HepG2 (cell line): ENCODE data around the gene ADGRV1. TPM values are rescaled to one million over a fixed set of nuclear protein-coding genes. Genes with fewer than 3 reads are reported as not detected.

Source experiments
- ATAC-seq: fragments of 200-7000 bp; cut with Tn5 transposase; 3 replicates; pipeline ENCODE4 v1.9.1; 2020; ENCODE audit warnings: mild to moderate bottlenecking, moderate library complexity
- BruUV-seq: library from RNA; stranded (reverse); fragments of 400-500 nt; replicated peaks from 2 replicates; lab custom pipeline; 2021; lab: Mats Ljungman, UMichigan
- CTCF ChIA-PET: fragments of 300-600 bp; formaldehyde crosslinking; extraction: SDS; loops from one replicate; lab custom pipeline; 2021; ENCODE audit warnings: low total read pairs, inconsistent platforms, low intra/inter-chr PET ratio; lab: Yijun Ruan, JAX
- POLR2A ChIA-PET: fragments of 350-600 bp; sonication (Branson Sonifier 250); formaldehyde crosslinking; loops from one replicate; lab custom pipeline; 2020; ENCODE audit warnings: antibody characterized with exemption, inconsistent platforms; lab: Yijun Ruan, JAX
- DNase-seq: peaks from one replicate; pipeline ENCODE4 v3.0.0-alpha.2; 2015; ENCODE audit warnings: low spot score
- FAIRE-seq: peaks from 3 replicates; lab custom pipeline; 2011; peaks lifted over from hg19 to GRCh38; lab: Jason Lieb, UNC
- H2AFZ ChIP-seq: one replicate; pipeline ENCODE4 v1.6.1; 2011; ENCODE audit warnings: low read length, inconsistent platforms
- H3K27ac ChIP-seq: fragments of 300-600 bp; 3 replicates; pipeline ENCODE4 v1.8.0; 2011; ENCODE audit warnings: mixed run types, mild to moderate bottlenecking, mixed read lengths, low read length, inconsistent platforms; ENCODE audit not compliant: insufficient read depth; ENCODE audit errors: extremely low read length
- H3K27me3 ChIP-seq, 2 experiments: fragments of 200-600 bp in 1 of 2; 2 replicates in 1 of 2; 3 replicates in 1 of 2; pipeline versions ENCODE4 v1.6.0 to v1.8.0; 2011; ENCODE audit warnings: low read length in 2 of 2, mild to moderate bottlenecking in 2 of 2, moderate library complexity in 2 of 2, inconsistent platforms in 1 of 2; ENCODE audit not compliant: insufficient read depth in 2 of 2, control insufficient read depth in 1 of 2
- H3K36me3 ChIP-seq, 2 experiments: fragments of 200-600 bp in 1 of 2; replicated peaks in 1 of 2; 2 replicates in 1 of 2; 3 replicates in 1 of 2; pipeline versions ENCODE4 v1.5.1 to v1.8.0; 2011; ENCODE audit warnings: low read length in 2 of 2, inconsistent platforms in 1 of 2; ENCODE audit not compliant: insufficient read depth in 2 of 2, control insufficient read depth in 1 of 2
- H3K4me1 ChIP-seq: 2 replicates; pipeline ENCODE4 v1.5.1; 2012; ENCODE audit warnings: low read length, inconsistent platforms; ENCODE audit not compliant: insufficient read depth
- H3K4me2 ChIP-seq: 2 replicates; pipeline ENCODE4 v1.6.0; 2011; ENCODE audit warnings: low read depth, low read length, inconsistent platforms
- H3K4me3 ChIP-seq, 3 experiments: fragments of 200-600 bp in 1 of 3; sonication (generic), shearing (Covaris generic) in 1 of 3; replicated peaks in 1 of 3; 2 replicates each; pipeline ENCODE4 v1.5.1; 2011 to 2016; ENCODE audit warnings: low read length in 3 of 3, inconsistent platforms in 2 of 3, low read depth in 2 of 3, mild to moderate bottlenecking in 2 of 3, control low read depth in 1 of 3, mixed read lengths in 1 of 3; ENCODE audit not compliant: insufficient read depth in 1 of 3
- H3K79me2 ChIP-seq: one replicate; pipeline ENCODE4 v1.6.1; 2011; ENCODE audit warnings: low read length, inconsistent platforms; ENCODE audit not compliant: insufficient read depth
- H3K9ac ChIP-seq: 2 replicates; pipeline ENCODE4 v1.6.0; 2011; ENCODE audit warnings: mild to moderate bottlenecking, low read depth, low read length, inconsistent platforms; ENCODE audit not compliant: insufficient read depth
- H3K9me3 ChIP-seq: 2 replicates; pipeline ENCODE4 v1.5.1; 2012; ENCODE audit warnings: mild to moderate bottlenecking, low read length
- H4K20me1 ChIP-seq: 2 replicates; pipeline ENCODE4 v1.6.0; 2011; ENCODE audit warnings: inconsistent platforms, mild to moderate bottlenecking, low read length, moderate library complexity; ENCODE audit not compliant: insufficient read depth
- ARID3A ChIP-seq: IDR thresholded peaks from 2 replicates; pipeline ENCODE4 v1.6.1; 2012; ENCODE audit warnings: low read depth, low read length, improper control_type of control experiment
- ARID5B ChIP-seq: IDR thresholded peaks from 2 replicates; pipeline ENCODE4 v1.4.0; 2020; ENCODE audit warnings: mild to moderate bottlenecking, missing genetic modification reagents
- CENPT ChIP-seq: sonication (generic); formaldehyde crosslinking; IDR thresholded peaks from 2 replicates; pipeline ENCODE4 v1.8.0; 2022; ENCODE audit warnings: low read depth, mild to moderate bottlenecking, moderate library complexity, missing genetic modification reagents
- FIP1L1 ChIP-seq: fragments of 200-400 bp; formaldehyde crosslinking; IDR thresholded peaks from 2 replicates; pipeline ENCODE4 v1.6.1; 2018; ENCODE audit warnings: low read depth, mild to moderate bottlenecking, low read length, moderate library complexity, borderline replicate concordance; ENCODE audit not compliant: insufficient read depth
- HHEX ChIP-seq: IDR thresholded peaks from 2 replicates; pipeline ENCODE4 v1.6.1; 2016; ENCODE audit warnings: control low read depth
- HNF4G ChIP-seq, 2 experiments: sonication (generic) in 1 of 2; formaldehyde crosslinking in 1 of 2; IDR thresholded peaks; 2 replicates each; pipeline versions ENCODE4 v1.4.0 to v1.6.1; 2011 to 2020; ENCODE audit warnings: borderline replicate concordance in 2 of 2, low read depth in 2 of 2, mild to moderate bottlenecking in 2 of 2, low read length in 1 of 2, missing genetic modification reagents in 1 of 2, moderate library complexity in 1 of 2
- MBD4 ChIP-seq: IDR thresholded peaks from 2 replicates; pipeline ENCODE4 v1.6.1; 2012; ENCODE audit warnings: low read length, inconsistent platforms, borderline replicate concordance
- POGZ ChIP-seq: sonication (generic); formaldehyde crosslinking; IDR thresholded peaks from 2 replicates; pipeline ENCODE4 v1.4.0; 2020; ENCODE audit warnings: mild to moderate bottlenecking, missing genetic modification reagents
- PPARG ChIP-seq: conservative IDR thresholded peaks from 2 replicates; pipeline ENCODE4 v1.6.1; 2016; ENCODE audit warnings: missing biosample characterization, missing genetic modification reagents
- RXRB ChIP-seq: IDR thresholded peaks from 2 replicates; pipeline ENCODE4 v1.6.1; 2016; ENCODE audit warnings: borderline replicate concordance, missing genetic modification reagents, missing compliant biosample characterization
- TBX2 ChIP-seq: sonication (generic); formaldehyde crosslinking; IDR thresholded peaks from 2 replicates; pipeline ENCODE4 v1.5.0; 2020; ENCODE audit warnings: missing genetic modification reagents, mild to moderate bottlenecking, borderline replicate concordance
- THAP11 ChIP-seq: IDR thresholded peaks from 2 replicates; pipeline ENCODE4 v1.6.1; 2016; ENCODE audit warnings: missing biosample characterization, missing genetic modification reagents
- ZBTB8A ChIP-seq: sonication (generic); formaldehyde crosslinking; IDR thresholded peaks from 2 replicates; pipeline ENCODE4 v1.4.0; 2020; ENCODE audit warnings: mild to moderate bottlenecking, low read depth, missing genetic modification reagents, borderline replicate concordance
- ZKSCAN1 ChIP-seq: fragments of 150-350 bp; IDR thresholded peaks from 2 replicates; pipeline ENCODE4 v1.6.1; 2014; ENCODE audit warnings: low read length
- ZNF644 ChIP-seq: IDR thresholded peaks from 2 replicates; pipeline ENCODE4 v1.6.1; 2016; ENCODE audit warnings: low read depth
- in situ Hi-C: cut with HindIII; loops from 2 replicates; pipeline ENCODE4 v1.10.0; 2017; ENCODE audit warnings: low pct_unique_long_range_greater_than_20kb; ENCODE audit not compliant: extremely low pct_ligation_motif_present
- intact Hi-C: fragments of 100-400 bp; cut with micrococcal nuclease; formaldehyde crosslinking; loops from one replicate; pipeline ENCODE4 v1.10.0; 2022; ENCODE audit not compliant: unreplicated experiment
- polyA plus RNA-seq, 8 experiments: library from polyadenylated mRNA; depleted of rRNA in 3 of 8; stranded (reverse) in 7 of 8; unstranded in 1 of 8; fragments of >200 nt; fragmentation: Illumina TruSeq in 4 of 8; extraction: Trizol in 4 of 8; gene quantifications; 2 replicates each; pipeline versions ENCODE4 v1.2.1 to v1.2.3, GENCODE V29; 2011 to 2016; ENCODE audit warnings: low read depth in 4 of 8, missing spikeins in 1 of 8, mixed read lengths in 1 of 8; ENCODE audit not compliant: insufficient read depth in 1 of 8
- total RNA-seq, 5 experiments: library from RNA; depleted of rRNA; stranded (reverse); fragments of >200 nt; fragmentation: Illumina TruSeq; extraction: Trizol; gene quantifications; 2 replicates each; pipeline ENCODE4 v1.2.3, GENCODE V29; 2016; ENCODE audit warnings: low read depth in 1 of 5
- TF ChIP-seq, protein P1 (sequence below): IDR thresholded peaks from 2 replicates; pipeline ENCODE4 v1.6.1; 2016; ENCODE audit warnings: low read depth
- TF ChIP-seq, protein P2 (sequence below): IDR thresholded peaks from 2 replicates; pipeline ENCODE4 v1.6.1; 2016

Gene ADGRV1
- total and polyA plus RNA-seq, 2 of the 13 experiments (the other 11 are each of a cell fraction or from before 2014, with no cell fraction given): 1.7 to 3.9 TPM

DNA sequence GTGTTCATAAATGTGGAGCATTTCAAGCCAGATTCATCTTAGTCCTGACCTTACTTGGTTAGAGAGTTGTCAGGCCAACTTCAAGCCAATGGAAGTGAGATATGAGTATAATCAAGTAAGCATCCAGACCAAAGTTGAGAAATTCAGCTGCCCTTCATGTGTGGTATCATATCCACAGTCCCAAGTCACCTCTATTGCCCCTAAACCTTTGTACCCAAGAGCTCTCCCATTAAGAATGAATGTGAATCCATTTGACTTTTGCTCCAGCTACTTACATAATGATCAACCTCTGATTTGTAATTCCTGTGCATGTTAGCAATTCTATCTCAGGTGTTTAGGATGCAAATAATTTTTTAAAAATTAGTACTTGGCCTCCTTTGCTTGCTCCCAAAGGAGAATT, 342.7 kb downstream of the ADGRV1 start:
- CTCF ChIA-PET: no interaction called here
- Histone ChIP-seq H2AFZ (no peak overlapping the region), H3K27me3 (no peaks in the 10 kb centered on the region), H3K4me2 (no peak overlapping the region), H3K79me2 (no peaks in the 10 kb centered on the region), H3K9ac (no peak overlapping the region), H3K36me3 (no peaks in the 10 kb centered on the region), H3K4me1 (peaks cover 56% of the 10 kb centered on the region), H4K20me1 (no peaks in the 10 kb centered on the region), H3K9me3 (no peaks in the 10 kb centered on the region), H3K27ac (peak overlapping the region; percentile 12), H3K4me3 (no peak overlapping the region)
- ATAC-seq (no peak), DNase-seq (peak; percentile 21), FAIRE-seq (no peak)
- intact Hi-C loops (no loop called here), in situ Hi-C loops (no loop called here)
- BruUV-seq: no TSS peak
- POLR2A ChIA-PET: no interaction called here
- TF ChIP-seq ARID5B (CRISPR knock-in tag) (peak; percentile 31; the same call in 1 of the 2 replicates), PPARG (CRISPR knock-in tag) (peak; percentile 83), HHEX (no peak), ZKSCAN1 (no peak), ARID3A (no peak), HNF4G (IDR thresholded peaks at IDR 0.05; ENCODE audit: borderline replicate concordance, low read depth, low read length) (peak; percentile 57; the same call in 1 of the 2 replicates), HNF4G (CRISPR knock-in tag; IDR thresholded peaks at IDR 0.05; ENCODE audit: borderline replicate concordance, low read depth) (no peak), CENPT (CRISPR knock-in tag) (no peak), ZNF644 (CRISPR knock-in tag) (0 out of 2 replicates have a peak, but pooled peaks have one; percentile 32), POGZ (CRISPR knock-in tag) (peak; percentile 34; the same call in 1 of the 2 replicates), ZBTB8A (no peak), TBX2 (no peak), THAP11 (no peak), FIP1L1 (no peak), MBD4 (no peak), RXRB (CRISPR knock-in tag) (peak; percentile 82)
- TF ChIP-seq, protein P1, sequence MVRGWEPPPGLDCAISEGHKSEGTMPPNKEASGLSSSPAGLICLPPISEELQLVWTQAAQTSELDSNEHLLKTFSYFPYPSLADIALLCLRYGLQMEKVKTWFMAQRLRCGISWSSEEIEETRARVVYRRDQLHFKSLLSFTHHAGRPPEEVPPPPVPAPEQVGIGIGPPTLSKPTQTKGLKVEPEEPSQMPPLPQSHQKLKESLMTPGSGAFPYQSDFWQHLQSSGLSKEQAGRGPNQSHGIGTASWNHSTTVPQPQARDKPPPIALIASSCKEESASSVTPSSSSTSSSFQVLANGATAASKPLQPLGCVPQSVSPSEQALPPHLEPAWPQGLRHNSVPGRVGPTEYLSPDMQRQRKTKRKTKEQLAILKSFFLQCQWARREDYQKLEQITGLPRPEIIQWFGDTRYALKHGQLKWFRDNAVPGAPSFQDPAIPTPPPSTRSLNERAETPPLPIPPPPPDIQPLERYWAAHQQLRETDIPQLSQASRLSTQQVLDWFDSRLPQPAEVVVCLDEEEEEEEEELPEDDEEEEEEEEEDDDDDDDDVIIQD (CRISPR knock-in tag): peak; percentile 49; the same call in 1 of the 2 replicates
- TF ChIP-seq, protein P2, sequence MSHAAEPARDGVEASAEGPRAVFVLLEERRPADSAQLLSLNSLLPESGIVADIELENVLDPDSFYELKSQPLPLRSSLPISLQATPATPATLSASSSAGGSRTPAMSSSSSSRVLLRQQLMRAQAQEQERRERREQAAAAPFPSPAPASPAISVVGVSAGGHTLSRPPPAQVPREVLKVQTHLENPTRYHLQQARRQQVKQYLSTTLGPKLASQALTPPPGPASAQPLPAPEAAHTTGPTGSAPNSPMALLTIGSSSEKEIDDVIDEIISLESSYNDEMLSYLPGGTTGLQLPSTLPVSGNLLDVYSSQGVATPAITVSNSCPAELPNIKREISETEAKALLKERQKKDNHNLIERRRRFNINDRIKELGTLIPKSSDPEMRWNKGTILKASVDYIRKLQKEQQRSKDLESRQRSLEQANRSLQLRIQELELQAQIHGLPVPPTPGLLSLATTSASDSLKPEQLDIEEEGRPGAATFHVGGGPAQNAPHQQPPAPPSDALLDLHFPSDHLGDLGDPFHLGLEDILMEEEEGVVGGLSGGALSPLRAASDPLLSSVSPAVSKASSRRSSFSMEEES (CRISPR knock-in tag): no peak
